Kidney (tissue), 14 donors: ENCODE data around the gene CNTNAP4. TPM values are rescaled to one million over a fixed set of nuclear protein-coding genes. Genes with fewer than 3 reads are reported as not detected.

Experiments used
- DNase-seq, 5 donors: peaks; one replicate each; pipeline ENCODE4 v3.0.0-alpha.2; 2013 to 2020
- FAIRE-seq: peaks from 2 replicates; lab custom pipeline; 2012; peaks lifted over from hg19 to GRCh38; lab: Jason Lieb, UNC
- H3K27ac ChIP-seq, 2 donors: one replicate each; pipeline ENCODE4 v1.7.0; 2013; ENCODE audit warnings: low read depth in 2 of 2, low read length in 2 of 2, inconsistent platforms in 1 of 2
- H3K27me3 ChIP-seq: one replicate; pipeline ENCODE4 v1.7.1; 2013; ENCODE audit warnings: low read length, inconsistent platforms; ENCODE audit not compliant: control insufficient read depth, insufficient read depth
- H3K36me3 ChIP-seq, 3 donors: one replicate each; pipeline versions ENCODE4 v1.7.0 to v1.7.1; 2013; ENCODE audit warnings: low read length in 3 of 3, control low read depth in 1 of 3, inconsistent platforms in 1 of 3; ENCODE audit not compliant: insufficient read depth in 3 of 3, control insufficient read depth in 2 of 3
- H3K4me1 ChIP-seq, 3 donors: one replicate each; pipeline versions ENCODE4 v1.7.0 to v1.7.1; 2013; ENCODE audit warnings: low read length in 3 of 3, inconsistent platforms in 1 of 3, low read depth in 1 of 3; ENCODE audit not compliant: control insufficient read depth in 2 of 3, insufficient read depth in 2 of 3
- H3K4me3 ChIP-seq, 3 donors: one replicate each; pipeline versions ENCODE4 v1.7.0 to v1.8.1; 2013; ENCODE audit warnings: low read length in 3 of 3, control low read depth in 1 of 3, inconsistent platforms in 1 of 3
- H3K9ac ChIP-seq, 3 donors: one replicate each; pipeline versions ENCODE4 v1.7.0 to v1.7.1; 2013; ENCODE audit warnings: low read length in 3 of 3, control low read depth in 1 of 3, inconsistent platforms in 1 of 3
- H3K9me3 ChIP-seq, 3 donors: one replicate each; pipeline versions ENCODE4 v1.7.0 to v1.7.1; 2013; ENCODE audit warnings: low read length in 3 of 3, control low read depth in 1 of 3, inconsistent platforms in 1 of 3; ENCODE audit not compliant: control insufficient read depth in 2 of 3, insufficient read depth in 1 of 3
- intact Hi-C: fragments of 100-400 bp; cut with DNase I; formaldehyde crosslinking; loops from one replicate; pipeline ENCODE4 v1.11.1; 2022
- polyA plus RNA-seq: library from polyadenylated mRNA; stranded (reverse); fragments of 350-450 nt; fragmentation: Illumina TruSeq; extraction: RNeasy Lipid Tissue Mini Kit (QIAGEN cat#74804); gene quantifications from one replicate; pipeline ENCODE4 v1.2.3, GENCODE V29; 2014; ENCODE audit warnings: low read depth, low replicate concordance; ENCODE audit not compliant: insufficient read depth
- total RNA-seq: library from RNA; stranded (reverse); fragmentation: NEBNext Ultra II Directional; extraction: Animal tissue kit (Norgen Biotek cat#: 25700); gene quantifications from one replicate; pipeline ENCODE4 v1.2.1, GENCODE V29; 2021
- TF ChIP-seq, protein P1 (sequence below): IDR thresholded peaks from 3 replicates; pipeline ENCODE4 v1.5.1; 2012; ENCODE audit warnings: mild to moderate bottlenecking, moderate library complexity, borderline replicate concordance; ENCODE audit not compliant: insufficient read depth; ENCODE audit errors: extremely low read depth
- donor health status: control.
- donor health status: control.
- donor health status: control.
- donor health status: control.
- donor health status: control.
- donor health status: DM: yes; HTN: yes; CAD: no.
- donor health status: Normal renal cell carcinoma (clear cell type).

Gene CNTNAP4
- total and polyA plus RNA-seq, 2 donors from 2014 or later, result not detected

DNA sequence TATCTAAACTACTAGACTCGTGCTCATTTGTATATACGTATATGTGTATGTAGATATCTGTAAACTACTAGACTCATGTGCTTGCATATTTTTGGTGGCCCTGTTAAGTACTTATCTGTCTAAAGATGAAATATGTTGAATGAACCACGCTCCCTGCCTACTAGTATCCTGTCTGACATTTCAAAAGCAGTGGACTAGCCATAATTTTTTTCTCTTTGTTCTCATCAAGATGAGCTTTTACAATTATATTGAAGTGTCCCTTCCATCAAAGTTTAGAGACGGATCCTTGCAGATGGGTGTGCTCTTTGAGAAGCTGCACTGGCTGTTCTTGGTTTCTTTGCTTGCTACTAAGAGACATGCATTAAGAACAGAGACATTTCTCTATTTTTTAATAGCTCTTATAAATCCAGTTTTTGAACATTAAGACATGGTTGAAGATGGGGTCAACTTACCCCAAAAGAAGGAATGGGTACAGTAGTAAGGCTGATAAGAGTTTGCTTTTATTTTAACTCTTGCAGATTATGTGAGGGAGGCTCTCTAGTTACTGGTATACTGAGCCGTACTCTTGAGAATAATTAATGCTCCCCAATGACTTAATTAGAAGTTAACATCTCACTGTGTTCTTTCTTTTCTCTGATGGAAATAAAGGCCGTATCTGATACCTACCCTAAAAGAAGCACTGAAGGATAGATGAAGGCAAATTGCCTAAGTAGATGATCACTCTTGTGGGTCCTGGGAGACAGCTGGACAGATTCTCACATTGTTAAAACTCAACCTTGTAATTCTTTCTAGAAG is 3.4 kb downstream of the CNTNAP4 start:
- Histone ChIP-seq H3K27ac (no peak overlapping the region), H3K4me3 (no peak overlapping the region), H3K4me1 (no peaks in the 10 kb centered on the region), H3K9ac (no peak overlapping the region), H3K36me3 (no peaks in the 10 kb centered on the region), H3K9me3 (no peaks in the 10 kb centered on the region), H3K27me3 (no peaks in the 10 kb centered on the region)
- TF ChIP-seq, protein P1, sequence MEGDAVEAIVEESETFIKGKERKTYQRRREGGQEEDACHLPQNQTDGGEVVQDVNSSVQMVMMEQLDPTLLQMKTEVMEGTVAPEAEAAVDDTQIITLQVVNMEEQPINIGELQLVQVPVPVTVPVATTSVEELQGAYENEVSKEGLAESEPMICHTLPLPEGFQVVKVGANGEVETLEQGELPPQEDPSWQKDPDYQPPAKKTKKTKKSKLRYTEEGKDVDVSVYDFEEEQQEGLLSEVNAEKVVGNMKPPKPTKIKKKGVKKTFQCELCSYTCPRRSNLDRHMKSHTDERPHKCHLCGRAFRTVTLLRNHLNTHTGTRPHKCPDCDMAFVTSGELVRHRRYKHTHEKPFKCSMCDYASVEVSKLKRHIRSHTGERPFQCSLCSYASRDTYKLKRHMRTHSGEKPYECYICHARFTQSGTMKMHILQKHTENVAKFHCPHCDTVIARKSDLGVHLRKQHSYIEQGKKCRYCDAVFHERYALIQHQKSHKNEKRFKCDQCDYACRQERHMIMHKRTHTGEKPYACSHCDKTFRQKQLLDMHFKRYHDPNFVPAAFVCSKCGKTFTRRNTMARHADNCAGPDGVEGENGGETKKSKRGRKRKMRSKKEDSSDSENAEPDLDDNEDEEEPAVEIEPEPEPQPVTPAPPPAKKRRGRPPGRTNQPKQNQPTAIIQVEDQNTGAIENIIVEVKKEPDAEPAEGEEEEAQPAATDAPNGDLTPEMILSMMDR, result no peak
- intact Hi-C loops, result no loop called here
- FAIRE-seq (no peak), DNase-seq (no peak)

DNA sequence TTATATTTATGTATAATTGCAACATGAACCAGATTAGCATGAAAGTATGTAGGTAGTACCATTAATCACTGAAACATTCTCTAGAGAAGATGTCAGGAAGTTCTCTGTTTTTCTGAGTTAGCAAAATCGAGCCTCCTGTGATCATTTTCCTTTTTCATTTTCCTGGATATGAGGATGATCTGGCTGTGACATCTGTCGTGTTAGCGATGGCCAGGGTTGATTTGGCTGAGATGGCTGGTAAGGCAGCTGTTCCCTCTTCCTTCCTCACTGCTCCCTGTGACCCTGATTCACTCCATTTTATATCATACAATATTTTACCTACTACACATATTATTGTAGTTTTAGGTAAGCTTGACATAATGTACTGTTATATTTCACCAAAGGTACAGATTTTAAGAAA is 10.3 kb downstream of the CNTNAP4 start:
- no peak overlapping the region for H3K4me3 ChIP-seq
- TF ChIP-seq, protein P1, result no peak
- no peaks in the 10 kb centered on the region for H3K4me1 ChIP-seq
- DNase-seq (no peak), FAIRE-seq (no peak)
- H3K27me3 ChIP-seq, result no peaks in the 10 kb centered on the region
- H3K27ac ChIP-seq, result no peak overlapping the region
- no peaks in the 10 kb centered on the region for H3K9me3 ChIP-seq
- no peak overlapping the region for H3K9ac ChIP-seq
- intact Hi-C loops, result no loop called here
- H3K36me3 ChIP-seq, result no peaks in the 10 kb centered on the region

DNA sequence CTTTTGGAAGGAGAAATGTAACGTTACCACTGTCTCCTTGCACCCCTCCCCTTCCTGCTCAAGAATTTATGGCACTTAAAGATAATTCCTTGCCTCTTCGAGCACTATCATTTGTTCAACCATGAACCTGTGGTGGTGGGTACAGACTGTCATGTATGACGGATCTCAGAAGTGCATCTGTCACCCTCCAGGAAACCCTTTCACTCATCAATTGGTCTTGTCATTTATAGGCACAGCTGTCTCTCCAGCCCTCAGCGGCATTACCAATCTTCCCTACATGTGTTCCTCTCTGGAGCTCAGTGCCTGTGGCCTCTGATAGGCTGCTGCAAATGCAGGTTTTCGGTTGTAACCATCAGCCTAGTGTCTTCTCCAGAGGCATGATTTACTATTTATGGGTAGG is 15.0 kb downstream of the CNTNAP4 start:
- DNase-seq (no peak), FAIRE-seq (no peak)
- H3K4me1 ChIP-seq, result no peaks in the 10 kb centered on the region
- TF ChIP-seq, protein P1, result no peak
- no peaks in the 10 kb centered on the region for H3K9me3 ChIP-seq
- no peak overlapping the region for H3K9ac ChIP-seq
- no peaks in the 10 kb centered on the region for H3K27me3 ChIP-seq
- H3K4me3 ChIP-seq, result no peak overlapping the region
- intact Hi-C loops, result no loop called here
- no peaks in the 10 kb centered on the region for H3K36me3 ChIP-seq
- H3K27ac ChIP-seq, result no peak overlapping the region
